Activated T-cell treated with anti-CD3 and anti-CD28 coated beads, Interleukin-2, amount 50 U/mL, for 24 hours (primary cell): ENCODE data around the gene POLA2.
"Not testable (repeated sequence)": the region's sequence is repeated elsewhere in the genome, so short reads cannot be mapped to it uniquely, and the experiment has no call there.

Source experiments
- DNase-seq: peaks from one replicate; pipeline ENCODE4 v3.0.0-alpha.2; 2020
- H3K27ac Mint-ChIP-seq: 2 replicates; pipeline ENCODE4 v1.8.0; 2020; ENCODE audit warnings: mild to moderate bottlenecking, mixed read lengths
- H3K27me3 Mint-ChIP-seq: 2 replicates; pipeline ENCODE4 v1.8.0; 2020; ENCODE audit warnings: mixed read lengths
- H3K36me3 Mint-ChIP-seq: 2 replicates; pipeline ENCODE4 v1.8.0; 2020; ENCODE audit warnings: low read depth, mixed read lengths
- H3K4me1 Mint-ChIP-seq: 2 replicates; pipeline ENCODE4 v1.8.0; 2020; ENCODE audit warnings: low read depth, mixed read lengths
- H3K4me3 Mint-ChIP-seq: 2 replicates; pipeline ENCODE4 v1.8.0; 2020; ENCODE audit warnings: mild to moderate bottlenecking, moderate library complexity, mixed read lengths
- H3K9me3 Mint-ChIP-seq: 2 replicates; pipeline ENCODE4 v1.8.0; 2020; ENCODE audit warnings: mixed read lengths

The POLA2 gene

DNA sequence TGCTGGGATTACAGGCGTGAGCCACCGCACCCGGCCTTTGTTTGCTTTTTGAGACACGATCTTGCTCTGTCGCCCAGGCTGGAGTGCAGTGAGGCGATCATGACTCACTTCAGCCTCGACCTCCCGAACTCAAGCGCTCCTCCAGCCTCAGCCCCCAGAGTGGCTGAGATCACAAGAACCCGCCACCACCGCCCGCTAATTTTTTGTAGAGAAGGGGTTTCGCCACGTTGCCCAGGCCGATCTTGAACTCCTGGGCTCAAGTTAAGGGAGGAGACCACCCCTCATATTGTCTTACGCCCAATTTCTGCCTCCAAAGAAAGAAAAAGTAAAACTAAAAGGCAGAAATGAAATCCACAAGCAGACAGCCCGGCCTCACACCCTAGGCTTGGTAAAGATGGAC, 1.5 kb upstream of the POLA2 start:
- Mint-ChIP-seq H3K27me3 (no peaks in the 10 kb centered on the region), H3K9me3 (no peaks in the 10 kb centered on the region), H3K27ac (peak overlapping the region; percentile 63), H3K36me3 (peaks cover 35% of the 10 kb centered on the region), H3K4me1 (peaks cover 34% of the 10 kb centered on the region), H3K4me3 (peak overlapping the region; percentile 96)
- DNase-seq, result no peak

DNA sequence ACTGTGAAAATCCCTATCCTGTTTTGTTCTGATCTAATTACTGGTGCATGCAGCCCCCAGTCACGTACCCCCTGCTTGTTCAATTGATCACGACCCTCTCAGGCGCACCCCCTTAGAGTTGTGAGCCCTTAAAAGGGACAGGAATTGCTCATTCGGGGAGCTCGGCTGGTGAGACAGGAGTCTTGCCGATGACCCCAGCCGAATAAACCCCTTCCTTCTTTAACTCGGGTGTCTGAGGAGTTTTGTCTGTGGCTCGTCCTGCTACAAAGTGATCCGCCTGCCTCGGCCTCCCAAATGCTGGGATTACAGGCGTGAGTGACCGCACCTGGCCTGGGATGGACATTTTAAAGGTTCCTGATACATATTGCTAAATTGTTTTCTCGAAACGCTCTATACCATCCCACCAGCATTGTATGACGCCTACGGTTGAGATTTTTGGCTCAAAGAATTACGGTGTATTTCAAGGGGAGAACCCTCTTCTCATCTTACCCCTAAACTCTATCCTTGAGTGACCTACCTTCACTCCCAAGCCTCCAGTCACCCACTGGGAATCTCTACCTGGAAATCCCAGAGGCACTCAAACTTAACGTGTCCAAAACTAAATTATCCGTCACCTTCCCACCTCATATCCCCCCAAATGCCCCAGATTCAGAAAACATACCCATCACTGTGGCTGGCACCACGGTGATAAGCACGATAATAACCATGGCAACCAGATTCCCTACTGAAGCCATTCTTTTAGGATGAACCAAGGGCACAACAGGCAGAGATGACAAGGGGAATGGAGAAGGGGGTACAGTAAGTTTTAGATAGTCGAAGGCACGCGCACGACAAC, 789 bp upstream of the POLA2 start:
- Mint-ChIP-seq H3K27me3 (no peaks in the 10 kb centered on the region), H3K36me3 (peaks cover 42% of the 10 kb centered on the region), H3K27ac (peak overlapping the region; percentile 98), H3K4me1 (peaks cover 39% of the 10 kb centered on the region), H3K9me3 (no peaks in the 10 kb centered on the region), H3K4me3 (peak overlapping the region; percentile 96)
- DNase-seq, result no peak

DNA sequence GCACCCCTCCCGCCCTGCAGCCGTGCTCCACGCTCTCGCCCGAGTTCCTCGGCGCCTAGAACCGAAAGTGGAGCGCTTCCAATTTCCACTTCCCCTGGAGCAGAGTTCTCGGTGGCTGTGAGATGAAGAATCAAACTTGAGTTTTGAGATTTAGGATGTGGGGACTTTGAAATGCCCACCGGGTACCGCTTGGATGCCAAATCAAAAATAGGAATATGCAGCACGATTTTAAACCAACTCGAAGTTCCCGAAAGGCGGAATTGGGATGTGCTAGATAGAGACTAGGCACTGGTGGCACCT, 569 bp downstream of the POLA2 start:
- peaks cover 55% of the 10 kb centered on the region for H3K36me3 Mint-ChIP-seq
- no peaks in the 10 kb centered on the region for H3K27me3 Mint-ChIP-seq
- peak overlapping the region; percentile 98 for H3K27ac Mint-ChIP-seq
- peaks cover 45% of the 10 kb centered on the region for H3K4me1 Mint-ChIP-seq
- peak overlapping the region; percentile 96 for H3K4me3 Mint-ChIP-seq
- no peak for DNase-seq
- no peaks in the 10 kb centered on the region for H3K9me3 Mint-ChIP-seq

DNA sequence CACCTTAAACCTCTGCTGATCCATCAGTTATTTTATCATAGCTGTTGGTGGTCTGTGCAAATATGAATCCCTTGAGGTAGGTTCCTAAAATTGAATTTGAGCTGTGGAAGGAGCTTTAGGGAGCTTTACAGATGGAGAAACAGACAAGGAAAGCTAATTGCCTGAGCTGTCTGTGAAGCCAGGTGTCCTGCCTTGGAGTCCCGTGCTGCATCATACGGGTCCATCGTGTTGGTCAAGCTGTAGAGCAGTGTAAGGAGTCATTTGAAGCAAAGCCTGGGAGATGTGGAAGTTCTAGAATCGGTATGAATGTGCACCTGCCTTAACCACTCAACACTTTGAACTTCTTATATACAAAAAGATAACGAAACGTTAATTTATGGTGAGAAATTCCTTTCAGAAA, 1.0 kb downstream of the POLA2 start:
- Mint-ChIP-seq H3K27me3 (no peaks in the 10 kb centered on the region), H3K4me1 (peaks cover 45% of the 10 kb centered on the region), H3K9me3 (no peaks in the 10 kb centered on the region), H3K27ac (peak overlapping the region; percentile 98), H3K36me3 (peaks cover 59% of the 10 kb centered on the region), H3K4me3 (peak overlapping the region; percentile 96)
- no peak for DNase-seq

DNA sequence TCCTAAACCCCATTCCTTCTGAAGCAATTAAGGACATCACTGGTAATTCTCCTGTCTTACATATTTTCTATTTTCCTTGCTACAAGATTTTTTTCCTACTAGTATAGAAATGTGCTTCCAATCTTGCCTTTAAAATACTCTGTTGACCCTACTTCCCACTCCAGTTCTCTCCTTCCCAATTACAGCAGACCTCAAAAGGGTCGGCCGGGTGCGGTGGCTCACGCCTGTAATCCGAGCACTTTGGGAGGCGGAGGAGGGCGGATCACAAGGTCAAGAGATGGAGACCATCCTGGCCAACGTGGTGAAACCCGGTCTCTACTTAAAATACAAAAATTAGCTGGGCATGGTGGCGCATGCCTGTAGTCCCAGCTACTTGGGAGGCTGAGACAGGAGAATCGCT, 3.0 kb downstream of the POLA2 start:
- not testable (repeated sequence) for H3K27me3 Mint-ChIP-seq, H3K9me3 Mint-ChIP-seq, DNase-seq
- peak overlapping the region; percentile 96 for H3K4me3 Mint-ChIP-seq
- H3K27ac Mint-ChIP-seq, result peak overlapping the region; percentile 36
- peaks cover 42% of the 10 kb centered on the region for H3K4me1 Mint-ChIP-seq
- H3K36me3 Mint-ChIP-seq, result peaks cover 77% of the 10 kb centered on the region

DNA sequence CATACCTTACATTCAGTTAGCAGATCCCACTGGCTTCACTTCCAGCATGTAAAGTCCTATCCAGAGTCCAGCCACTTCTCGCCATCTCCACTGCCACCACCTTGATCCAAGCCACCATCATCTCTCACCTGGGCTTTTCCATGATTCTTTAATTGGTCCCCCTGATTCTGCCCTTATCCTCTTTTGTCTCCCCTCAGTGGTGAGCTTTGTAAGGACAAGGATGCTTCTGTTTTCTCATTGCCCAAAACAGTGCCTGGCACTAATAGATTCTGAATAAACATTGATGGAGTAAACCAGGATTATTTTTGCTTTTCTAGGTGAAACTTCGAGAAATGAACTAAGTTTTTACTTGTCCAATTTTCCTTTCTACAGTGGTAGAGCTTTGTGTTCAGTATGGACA, 4.4 kb downstream of the POLA2 start:
- Mint-ChIP-seq H3K4me1 (peaks cover 33% of the 10 kb centered on the region), H3K4me3 (no peak overlapping the region)
- DNase-seq, result no peak

DNA sequence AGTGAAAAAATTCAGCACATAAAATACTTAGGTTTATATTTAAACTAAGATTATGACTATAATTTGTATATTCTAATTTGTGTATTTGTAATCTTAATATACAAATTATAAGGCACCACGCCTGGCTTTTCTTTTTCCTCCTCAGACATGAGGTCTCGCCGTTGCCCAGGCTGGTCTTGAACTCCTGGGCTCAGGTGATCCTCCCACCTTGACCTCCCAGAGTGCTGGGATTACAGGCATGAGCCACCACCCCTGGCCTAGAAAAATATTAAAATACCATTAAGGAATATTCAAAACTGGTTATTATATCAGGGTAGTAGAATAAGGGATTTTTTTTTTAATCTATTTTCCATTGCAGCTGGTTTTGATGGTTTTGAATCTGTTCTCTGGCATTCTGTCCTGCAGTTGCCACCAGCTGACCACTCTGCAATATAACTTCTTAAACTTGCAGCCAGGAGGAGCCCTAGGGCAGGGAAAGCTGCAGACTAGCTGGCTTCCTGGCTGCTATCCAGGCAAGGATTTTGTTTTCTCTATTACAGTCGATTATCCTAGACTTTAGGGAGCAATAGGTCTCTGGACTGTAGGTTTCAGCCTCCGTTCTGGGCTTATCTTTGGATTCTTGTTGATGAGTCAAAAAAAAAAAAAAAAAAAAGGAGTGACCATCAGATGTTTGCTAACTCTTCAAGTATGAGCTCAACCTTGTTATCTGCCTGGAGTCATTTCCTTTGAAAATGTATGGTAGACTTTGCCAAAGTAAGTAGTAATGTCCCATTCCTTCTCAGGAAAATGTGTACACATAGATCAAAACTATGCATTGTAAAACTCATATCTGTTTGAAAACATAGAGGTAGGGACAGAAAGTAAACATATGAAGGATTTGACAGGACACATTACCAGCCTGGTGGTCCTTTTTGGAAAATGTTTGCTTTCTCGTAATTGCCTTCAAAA, 13.2 kb downstream of the POLA2 start:
- Mint-ChIP-seq H3K27me3 (no peaks in the 10 kb centered on the region), H3K4me3 (no peak overlapping the region), H3K4me1 (peaks cover 19% of the 10 kb centered on the region), H3K9me3 (no peaks in the 10 kb centered on the region), H3K36me3 (peaks cover 88% of the 10 kb centered on the region), H3K27ac (no peak overlapping the region)
- no peak for DNase-seq

More for the DNA sequence above, 4.4 kb downstream of the POLA2 start:
- Mint-ChIP-seq H3K36me3 (peaks cover 90% of the 10 kb centered on the region), H3K27me3 (no peaks in the 10 kb centered on the region), H3K27ac (peak overlapping the region; percentile 44), H3K9me3 (no peaks in the 10 kb centered on the region)

DNA sequence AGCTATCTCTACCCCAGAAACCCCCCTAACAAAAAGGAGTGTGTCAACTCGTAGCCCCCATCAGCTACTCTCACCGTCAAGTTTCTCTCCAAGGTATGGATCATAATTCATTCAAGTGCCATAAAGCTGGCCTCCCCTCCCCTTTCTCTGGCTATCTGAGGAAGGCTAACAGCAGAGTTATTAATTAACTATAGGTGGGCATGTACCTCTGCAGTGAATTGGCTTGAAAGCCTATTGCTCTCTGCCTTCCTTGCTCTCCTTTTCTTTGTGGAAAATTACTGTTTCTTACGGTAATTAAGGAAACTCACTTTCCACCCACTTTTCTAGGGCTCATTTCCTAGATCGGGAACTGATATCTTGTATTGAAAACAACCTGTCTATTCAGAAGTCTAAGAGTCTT, 14.1 kb downstream of the POLA2 start:
- peaks cover 88% of the 10 kb centered on the region for H3K36me3 Mint-ChIP-seq

DNA sequence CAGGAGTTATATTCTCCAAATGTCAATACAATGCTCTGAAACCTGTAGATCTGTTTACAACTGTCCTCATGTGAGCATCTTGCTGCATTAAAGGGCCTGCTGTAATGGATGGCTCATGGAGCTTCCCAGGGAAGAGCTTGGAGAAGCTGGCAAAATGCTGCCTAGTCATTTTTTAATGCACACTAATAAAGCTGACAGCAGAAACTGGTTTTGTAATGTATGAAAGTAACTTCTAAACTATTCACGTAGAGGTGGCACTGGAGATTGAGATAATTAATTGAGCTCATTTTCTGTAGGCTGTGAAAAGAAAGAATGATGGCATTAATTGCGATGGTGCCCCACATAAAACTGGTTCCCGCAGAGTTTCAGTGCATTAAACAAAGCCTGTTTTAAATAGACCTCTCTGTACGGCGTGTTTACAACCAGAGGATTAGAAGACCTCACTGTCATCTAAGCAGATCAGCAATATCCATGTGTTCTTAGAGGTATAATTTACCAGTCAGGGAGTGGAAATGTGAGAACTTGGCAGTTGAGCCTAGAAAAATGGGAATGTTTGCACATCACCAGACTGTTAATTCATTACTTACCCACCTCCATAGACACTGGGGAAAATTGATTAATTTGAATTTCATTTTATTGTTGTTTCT, 16.0 kb downstream of the POLA2 start:
- Mint-ChIP-seq H3K36me3 (peaks cover 90% of the 10 kb centered on the region), H3K27me3 (no peaks in the 10 kb centered on the region), H3K4me1 (peaks cover 24% of the 10 kb centered on the region), H3K27ac (no peak overlapping the region), H3K9me3 (no peaks in the 10 kb centered on the region), H3K4me3 (no peak overlapping the region)
- no peak for DNase-seq

More for the DNA sequence above, 14.1 kb downstream of the POLA2 start:
- no peaks in the 10 kb centered on the region for H3K9me3 Mint-ChIP-seq
- H3K4me3 Mint-ChIP-seq, result no peak overlapping the region
- no peak overlapping the region for H3K27ac Mint-ChIP-seq
- DNase-seq, result no peak
- peaks cover 24% of the 10 kb centered on the region for H3K4me1 Mint-ChIP-seq
- H3K27me3 Mint-ChIP-seq, result no peaks in the 10 kb centered on the region

DNA sequence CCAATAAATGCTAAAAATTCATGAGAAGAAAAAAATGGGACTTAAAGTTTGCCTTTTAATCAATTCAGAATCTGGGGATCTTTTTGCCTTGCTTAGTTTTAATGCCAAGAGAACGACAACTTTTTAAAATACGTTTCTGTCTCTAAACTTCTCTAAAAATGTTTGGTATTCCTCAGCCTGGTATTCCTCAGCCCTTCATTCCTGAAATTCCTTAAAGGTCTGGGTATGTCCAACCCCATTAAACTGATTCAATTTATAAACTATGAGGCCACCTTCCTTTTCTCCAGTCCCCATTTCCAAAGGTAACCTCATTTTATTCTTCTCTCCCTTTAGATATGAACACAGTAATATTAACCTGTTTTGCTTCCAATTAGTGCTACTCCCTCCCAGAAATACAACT, 16.6 kb downstream of the POLA2 start:
- DNase-seq, result no peak
- Mint-ChIP-seq H3K9me3 (no peaks in the 10 kb centered on the region), H3K4me3 (no peak overlapping the region), H3K4me1 (peaks cover 24% of the 10 kb centered on the region), H3K27ac (peak overlapping the region; percentile 85), H3K36me3 (peaks cover 91% of the 10 kb centered on the region), H3K27me3 (no peaks in the 10 kb centered on the region)

DNA sequence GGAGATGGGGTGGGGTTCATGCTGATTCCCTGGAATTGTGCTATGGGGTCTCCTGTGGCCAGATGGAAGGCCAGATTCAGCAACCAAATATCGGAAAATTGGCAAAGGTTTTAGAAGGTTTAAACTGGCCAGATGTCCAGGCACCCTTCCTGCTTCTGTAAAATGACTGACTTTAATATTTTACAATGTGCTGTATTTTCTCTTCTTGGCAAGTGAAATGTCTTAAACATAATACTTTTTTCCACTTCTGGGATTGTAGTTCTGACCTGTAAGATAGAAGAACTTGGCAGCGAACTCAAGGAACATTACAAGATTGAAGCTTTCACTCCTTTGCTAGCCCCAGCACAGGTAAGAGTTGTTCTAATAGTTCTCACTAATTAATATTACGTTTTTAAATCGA, 17.5 kb downstream of the POLA2 start:
- DNase-seq, result no peak
- Mint-ChIP-seq H3K27ac (peak overlapping the region; percentile 85), H3K9me3 (no peaks in the 10 kb centered on the region), H3K4me1 (peaks cover 24% of the 10 kb centered on the region), H3K27me3 (no peaks in the 10 kb centered on the region), H3K4me3 (no peak overlapping the region), H3K36me3 (peaks cover 93% of the 10 kb centered on the region)

DNA sequence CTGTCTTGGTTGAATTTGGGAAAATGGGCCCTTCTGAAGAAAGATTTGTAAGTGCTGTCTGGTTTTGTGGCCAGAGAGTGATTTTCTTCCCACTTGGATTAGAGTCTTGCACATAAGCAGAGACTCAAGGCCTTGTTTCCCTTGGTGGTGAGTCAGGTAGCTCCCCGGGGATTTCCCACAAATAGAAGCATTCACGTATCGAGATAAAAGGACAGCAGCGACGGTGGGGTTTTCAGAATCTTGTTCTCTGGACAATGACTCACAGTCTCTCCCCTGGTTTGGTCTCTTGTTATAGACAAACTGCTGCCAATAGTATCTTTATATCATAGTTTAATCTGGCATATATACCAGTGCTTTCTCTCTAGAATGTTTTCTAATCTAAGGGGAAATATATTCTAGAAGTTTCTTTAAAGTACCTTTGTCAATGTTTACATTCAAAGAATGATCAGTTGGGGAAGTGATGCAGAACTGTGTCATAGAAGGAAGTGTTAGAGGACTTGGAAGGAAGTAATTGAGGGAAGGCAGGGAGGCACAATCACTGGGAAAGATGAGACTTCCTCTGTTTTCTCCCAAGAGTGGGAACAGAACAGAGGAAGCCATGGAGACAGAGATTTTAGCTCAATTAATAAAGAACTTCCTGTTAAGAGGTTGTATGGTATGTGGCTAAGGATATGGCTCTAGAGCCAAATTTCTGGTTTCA, 18.1 kb downstream of the POLA2 start:
- Mint-ChIP-seq H3K9me3 (no peaks in the 10 kb centered on the region), H3K4me3 (no peak overlapping the region), H3K36me3 (peaks cover 96% of the 10 kb centered on the region), H3K4me1 (peaks cover 24% of the 10 kb centered on the region), H3K27me3 (no peaks in the 10 kb centered on the region), H3K27ac (peak overlapping the region; percentile 85)
- no peak for DNase-seq

DNA sequence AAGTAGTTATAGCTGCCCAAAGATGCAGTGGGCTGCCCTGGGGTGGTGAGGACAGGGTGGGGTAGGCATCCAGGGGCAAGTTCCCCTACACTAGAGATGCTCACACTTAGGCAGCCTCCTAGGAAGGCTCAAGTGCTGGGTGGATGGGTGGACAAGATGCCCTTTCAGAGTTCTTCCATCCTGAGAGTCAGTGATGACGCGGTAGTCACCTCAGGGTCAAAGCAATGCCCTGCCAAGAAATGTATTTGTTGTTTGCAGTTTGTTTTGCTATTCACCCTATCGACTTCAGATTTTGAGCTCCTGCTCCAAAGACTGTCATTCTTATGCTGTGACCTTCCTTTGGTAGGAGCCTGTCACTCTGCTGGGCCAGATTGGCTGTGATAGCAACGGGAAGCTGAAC, 18.9 kb downstream of the POLA2 start:
- peak overlapping the region; percentile 85 for H3K27ac Mint-ChIP-seq
- no peak for DNase-seq
- no peaks in the 10 kb centered on the region for H3K9me3 Mint-ChIP-seq
- H3K4me1 Mint-ChIP-seq, result peaks cover 24% of the 10 kb centered on the region
- H3K4me3 Mint-ChIP-seq, result no peak overlapping the region
- peaks cover 96% of the 10 kb centered on the region for H3K36me3 Mint-ChIP-seq
- no peaks in the 10 kb centered on the region for H3K27me3 Mint-ChIP-seq

DNA sequence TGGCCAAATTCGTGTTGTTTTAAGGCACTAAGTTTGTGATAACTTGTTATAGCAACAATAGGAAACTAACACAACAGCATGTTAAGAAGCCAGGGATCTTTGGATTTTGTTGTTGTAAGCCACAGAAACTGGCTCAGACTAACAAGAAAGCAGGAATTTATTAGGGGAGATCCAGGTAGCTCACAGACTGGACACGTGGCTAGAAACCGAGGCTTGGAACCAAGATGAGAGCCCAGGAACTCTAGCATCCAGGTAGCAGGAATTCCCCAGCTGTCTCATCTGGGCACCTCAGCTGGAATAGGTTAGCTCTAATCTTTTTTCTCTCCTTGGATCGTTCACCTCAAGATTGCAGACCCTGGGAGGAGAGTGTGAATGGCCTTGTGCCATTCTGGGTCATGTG, 24.9 kb downstream of the POLA2 start:
- Mint-ChIP-seq H3K4me3 (no peak overlapping the region), H3K4me1 (peaks cover 3% of the 10 kb centered on the region), H3K27ac (no peak overlapping the region), H3K36me3 (peaks cover 95% of the 10 kb centered on the region), H3K9me3 (no peaks in the 10 kb centered on the region), H3K27me3 (no peaks in the 10 kb centered on the region)
- no peak for DNase-seq
